Measurements from ENCODE around the gene FRYL. TPM values are rescaled to one million over a fixed set of nuclear protein-coding genes. Genes with fewer than 3 reads are reported as not detected.

Gene FRYL
- total and polyA plus RNA-seq, 11 donors: 12.3 to 61.3 (median 34.4) TPM

GRCh38 chr4:48564151-48564550, 215.9 kb downstream of the FRYL start:
- no peak for ATAC-seq

GRCh38 chr4:48558819-48559218, 221.3 kb downstream of the FRYL start:
- Histone ChIP-seq H3K27ac (no peak overlapping the region), H3K4me1 (no peaks in the 10 kb centered on the region), H3K9me3 (no peaks in the 10 kb centered on the region), H3K27me3 (no peaks in the 10 kb centered on the region), H3K36me3 (peaks cover 2 to 98% (median 96%) of the 10 kb centered on the region in 9 donors), H3K4me3 (no peak overlapping the region)
- DNase-seq: no peak
- WGBS, 4 donors: 96 to 100% (median 97%) methylated on average over 3 of the region's 3 CpGs
- TF ChIP-seq POLR2A (IDR thresholded peaks at IDR 0.05): no peak
- TF ChIP-seq CTCF (IDR thresholded peaks at IDR 0.05): no peak
- intact Hi-C loops (cut with DNase I): loop anchor here in 1 of 10 donors (10.0 kb wide), 1 partner anchor 54 kb away; no protein-coding TSS in a partner anchor
- ATAC-seq: no peak

More at GRCh38 chr4:48564151-48564550, 215.9 kb downstream of the FRYL start:
- 94 to 99% (median 96%) methylated on average over 3 of the region's 3 CpGs for WGBS, 4 donors
- Histone ChIP-seq H3K27ac (no peak overlapping the region), H3K4me3 (no peak overlapping the region), H3K4me1 (no peaks in the 10 kb centered on the region), H3K27me3 (no peaks in the 10 kb centered on the region), H3K9me3 (no peaks in the 10 kb centered on the region), H3K36me3 (peaks cover 0 to 98% (median 96%) of the 10 kb centered on the region in 9 donors)
- intact Hi-C loops (cut with DNase I): loop anchor here in 1 of 10 donors (10.0 kb wide), 1 partner anchor 49 kb away; no protein-coding TSS in a partner anchor
- no peak for DNase-seq
- TF ChIP-seq CTCF (IDR thresholded peaks at IDR 0.05) (no peak), POLR2A (IDR thresholded peaks at IDR 0.05) (no peak)

GRCh38 chr4:48558026-48558425, 222.1 kb downstream of the FRYL start:
- H3K27ac ChIP-seq: no peak overlapping the region
- no peak for DNase-seq
- H3K9me3 ChIP-seq: peaks cover 0 to 5% (median 0%) of the 10 kb centered on the region in 12 donors
- H3K36me3 ChIP-seq: peaks cover 2 to 98% (median 96%) of the 10 kb centered on the region in 9 donors
- ATAC-seq: no peak
- no peak for TF ChIP-seq POLR2A (IDR thresholded peaks at IDR 0.05)
- no peak for TF ChIP-seq CTCF (IDR thresholded peaks at IDR 0.05)
- H3K4me1 ChIP-seq: no peaks in the 10 kb centered on the region
- 95 to 100% (median 98%) methylated on average over 1 of the region's 1 CpG for whole genome bisulfite sequencing, 4 donors
- no peaks in the 10 kb centered on the region for H3K27me3 ChIP-seq
- intact Hi-C loops (cut with DNase I): loop anchor here in 1 of 10 donors (10.0 kb wide), 1 partner anchor 53 kb away; no protein-coding TSS in a partner anchor
- H3K4me3 ChIP-seq: no peak overlapping the region

- DNase-seq (no peak), ATAC-seq (no peak)
- intact Hi-C loops (cut with DNase I): loop anchor here in 1 of 10 donors (10.0 kb wide), 1 partner anchor 53 kb away; no protein-coding TSS in a partner anchor
- TF ChIP-seq CTCF (IDR thresholded peaks at IDR 0.05): peak in 1 of 12 donors; percentile 7
- no peak for TF ChIP-seq POLR2A (IDR thresholded peaks at IDR 0.05)
- H3K4me3 ChIP-seq: no peak overlapping the region
- 90 to 94% (median 91%) methylated on average over 8 of the region's 8 CpGs for WGBS, 4 donors
- H3K27me3 ChIP-seq: no peaks in the 10 kb centered on the region
- peaks cover 0 to 10% (median 0%) of the 10 kb centered on the region in 12 donors for H3K9me3 ChIP-seq
- H3K27ac ChIP-seq: no peak overlapping the region
- H3K36me3 ChIP-seq: peaks cover 2 to 98% (median 96%) of the 10 kb centered on the region in 9 donors
- H3K4me1 ChIP-seq: no peaks in the 10 kb centered on the region
These were observed 222.6 kb downstream of the FRYL start for GRCh38 chr4:48557478-48557877.
